ENCODE data around the gene KIRREL3.

GRCh38 chr11:126853732-126854131, 146.8 kb downstream of the KIRREL3 start:
- TF ChIP-seq, protein P1, sequence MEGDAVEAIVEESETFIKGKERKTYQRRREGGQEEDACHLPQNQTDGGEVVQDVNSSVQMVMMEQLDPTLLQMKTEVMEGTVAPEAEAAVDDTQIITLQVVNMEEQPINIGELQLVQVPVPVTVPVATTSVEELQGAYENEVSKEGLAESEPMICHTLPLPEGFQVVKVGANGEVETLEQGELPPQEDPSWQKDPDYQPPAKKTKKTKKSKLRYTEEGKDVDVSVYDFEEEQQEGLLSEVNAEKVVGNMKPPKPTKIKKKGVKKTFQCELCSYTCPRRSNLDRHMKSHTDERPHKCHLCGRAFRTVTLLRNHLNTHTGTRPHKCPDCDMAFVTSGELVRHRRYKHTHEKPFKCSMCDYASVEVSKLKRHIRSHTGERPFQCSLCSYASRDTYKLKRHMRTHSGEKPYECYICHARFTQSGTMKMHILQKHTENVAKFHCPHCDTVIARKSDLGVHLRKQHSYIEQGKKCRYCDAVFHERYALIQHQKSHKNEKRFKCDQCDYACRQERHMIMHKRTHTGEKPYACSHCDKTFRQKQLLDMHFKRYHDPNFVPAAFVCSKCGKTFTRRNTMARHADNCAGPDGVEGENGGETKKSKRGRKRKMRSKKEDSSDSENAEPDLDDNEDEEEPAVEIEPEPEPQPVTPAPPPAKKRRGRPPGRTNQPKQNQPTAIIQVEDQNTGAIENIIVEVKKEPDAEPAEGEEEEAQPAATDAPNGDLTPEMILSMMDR (IDR thresholded peaks at IDR 0.05): no peak
- no peak for TF ChIP-seq POLR2AphosphoS5 (IDR thresholded peaks at IDR 0.05)

All from prostate gland (tissue), 2 donors.